HAP-1 (cell line): ENCODE results near the gene SPAG6.

Experiments
- DNase-seq, 2 experiments: peaks; one replicate each; pipeline ENCODE4 v3.0.0-alpha.2; 2016 to 2020; ENCODE audit warnings: low spot score in 2 of 2
- H3K27me3 ChIP-seq: fragments of 250-450 bp; sonication (Bioruptor Pico); 2 replicates; pipeline ENCODE4 v1.5.1; 2020; ENCODE audit warnings: low read depth, mild to moderate bottlenecking, moderate library complexity
- H3K36me3 ChIP-seq: fragments of 250-450 bp; sonication (Bioruptor Pico); replicated peaks from 2 replicates; pipeline ENCODE4 v1.5.1; 2020; ENCODE audit warnings: mild to moderate bottlenecking
- H3K4me1 ChIP-seq: fragments of 250-450 bp; sonication (Bioruptor Pico); 2 replicates; pipeline ENCODE4 v1.5.1; 2020; ENCODE audit warnings: mild to moderate bottlenecking
- H3K4me3 ChIP-seq: fragments of 250-450 bp; sonication (Bioruptor Pico); 2 replicates; pipeline ENCODE4 v1.5.1; 2020; ENCODE audit warnings: mild to moderate bottlenecking, moderate library complexity
- H3K9me3 ChIP-seq: fragments of 250-450 bp; sonication (Bioruptor Pico); 2 replicates; pipeline ENCODE4 v1.5.1; 2020; ENCODE audit warnings: mild to moderate bottlenecking, moderate library complexity
- in situ Hi-C: fragments of 300-500 bp; cut with MboI; formaldehyde crosslinking; loops from 3 replicates; pipeline ENCODE4 v1.14.3; 2020; ENCODE audit warnings: low sequenced_read_pairs, inconsistent platforms, mixed read lengths

The SPAG6 gene

DNA sequence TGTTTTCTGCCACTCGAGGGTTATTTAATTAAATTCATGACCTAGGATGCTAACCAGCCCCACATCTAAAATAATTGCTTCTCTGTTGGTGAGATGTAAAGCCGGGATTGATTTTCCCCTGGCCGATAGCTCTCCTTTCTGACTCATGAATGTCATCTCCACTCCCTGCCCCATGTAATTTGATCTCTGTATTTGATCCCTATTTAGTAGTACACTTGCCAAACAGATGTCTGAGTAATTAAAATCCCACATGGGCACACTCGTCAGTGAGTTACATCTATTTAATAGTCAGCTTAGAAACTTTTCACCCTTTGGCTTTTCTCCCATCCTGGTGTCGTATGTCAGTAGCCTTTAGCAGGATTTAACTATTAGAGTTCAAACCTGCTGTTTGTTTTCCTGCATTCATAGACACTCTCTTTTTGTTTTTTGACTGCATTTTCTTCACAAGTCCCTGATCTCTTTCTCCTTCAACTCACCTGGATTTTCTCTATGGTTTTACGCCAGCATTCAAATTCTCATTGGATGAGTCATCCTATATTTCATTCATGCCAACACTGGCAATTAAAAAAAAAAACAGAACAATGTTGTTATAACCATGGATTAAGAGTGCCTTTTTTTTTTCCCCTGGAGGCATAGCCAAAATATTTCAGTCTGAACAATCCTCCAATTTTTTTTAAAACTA lies 82.7 kb downstream of the SPAG6 start:
- Histone ChIP-seq H3K36me3 (no peaks in the 10 kb centered on the region), H3K27me3 (no peaks in the 10 kb centered on the region), H3K9me3 (no peaks in the 10 kb centered on the region), H3K4me3 (no peak overlapping the region), H3K4me1 (peaks cover 12% of the 10 kb centered on the region)
- in situ Hi-C loops: no loop called here
- DNase-seq: peak; percentile 21 to 68

DNA sequence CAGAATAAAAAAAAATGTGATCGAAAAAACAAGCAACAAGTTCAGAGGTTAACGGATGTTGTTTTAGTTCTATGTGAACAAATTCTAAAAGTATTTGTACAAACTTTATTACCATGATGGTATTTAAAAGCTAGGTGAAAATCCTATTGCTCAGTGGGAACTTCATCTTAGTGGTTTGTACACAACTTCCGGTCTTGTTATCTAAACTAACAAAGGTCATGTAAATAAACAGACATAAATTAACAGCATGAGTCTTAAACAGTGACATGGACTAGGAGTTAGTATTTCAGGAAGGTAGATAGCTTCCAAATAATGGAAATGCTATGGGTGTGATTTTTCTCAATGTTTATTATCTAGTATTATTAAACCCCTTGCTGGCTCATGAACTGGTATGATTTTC lies 83.8 kb downstream of the SPAG6 start:
- Histone ChIP-seq H3K4me3 (no peak overlapping the region), H3K9me3 (no peaks in the 10 kb centered on the region), H3K27me3 (no peaks in the 10 kb centered on the region), H3K4me1 (peaks cover 17% of the 10 kb centered on the region), H3K36me3 (no peaks in the 10 kb centered on the region)
- in situ Hi-C loops: no loop called here
- no peak for DNase-seq

DNA sequence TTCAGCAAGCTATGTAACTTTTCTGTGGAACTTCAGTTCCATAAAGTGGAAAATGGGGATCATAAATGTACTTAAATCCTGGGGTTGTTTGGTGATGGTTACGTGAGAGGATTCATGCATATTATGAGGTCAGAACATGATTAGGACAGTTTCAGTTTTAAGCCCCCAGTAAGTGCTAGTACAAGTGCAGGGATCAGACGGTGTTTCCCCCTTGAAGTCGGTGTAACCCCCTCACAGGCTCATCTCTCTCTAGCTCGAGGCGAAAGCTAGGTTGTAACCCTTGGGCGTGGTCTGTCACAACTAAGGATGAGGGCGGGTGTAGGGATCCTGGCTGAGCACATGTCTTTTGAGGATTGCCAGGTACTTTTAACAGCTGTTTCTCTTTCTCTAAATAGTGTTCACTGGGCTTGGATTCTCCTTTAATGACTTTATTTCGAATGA lies 84.7 kb downstream of the SPAG6 start:
- in situ Hi-C loops: no loop called here
- peaks cover 25% of the 10 kb centered on the region for H3K4me1 ChIP-seq
- no peaks in the 10 kb centered on the region for H3K27me3 ChIP-seq
- no peaks in the 10 kb centered on the region for H3K9me3 ChIP-seq
- no peak for DNase-seq
- H3K4me3 ChIP-seq: no peak overlapping the region
- no peaks in the 10 kb centered on the region for H3K36me3 ChIP-seq

DNA sequence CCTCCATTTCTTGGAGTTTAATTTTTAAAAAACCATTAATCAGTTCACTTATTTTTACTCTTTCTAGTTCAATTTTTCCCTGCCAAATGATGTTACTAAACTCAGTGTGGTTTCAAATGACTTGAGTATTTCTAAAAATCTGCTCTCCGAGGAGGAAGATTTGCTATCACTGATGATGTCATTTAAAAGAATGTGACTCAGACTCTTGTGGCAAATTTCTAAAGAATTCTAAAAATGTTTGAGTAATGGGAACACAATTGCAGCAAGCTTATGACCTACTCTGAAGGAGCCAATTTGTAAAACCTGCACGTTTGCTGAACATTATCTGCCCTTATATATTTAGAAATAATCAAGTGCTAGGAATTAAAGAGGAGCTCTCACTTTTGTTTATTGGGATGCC lies 88.6 kb downstream of the SPAG6 start:
- Histone ChIP-seq H3K4me3 (no peak overlapping the region), H3K9me3 (no peaks in the 10 kb centered on the region), H3K27me3 (no peaks in the 10 kb centered on the region), H3K36me3 (no peaks in the 10 kb centered on the region), H3K4me1 (peaks cover 30% of the 10 kb centered on the region)
- in situ Hi-C loops: no loop called here
- DNase-seq: peak in 1 of 2 experiments; percentile 48

DNA sequence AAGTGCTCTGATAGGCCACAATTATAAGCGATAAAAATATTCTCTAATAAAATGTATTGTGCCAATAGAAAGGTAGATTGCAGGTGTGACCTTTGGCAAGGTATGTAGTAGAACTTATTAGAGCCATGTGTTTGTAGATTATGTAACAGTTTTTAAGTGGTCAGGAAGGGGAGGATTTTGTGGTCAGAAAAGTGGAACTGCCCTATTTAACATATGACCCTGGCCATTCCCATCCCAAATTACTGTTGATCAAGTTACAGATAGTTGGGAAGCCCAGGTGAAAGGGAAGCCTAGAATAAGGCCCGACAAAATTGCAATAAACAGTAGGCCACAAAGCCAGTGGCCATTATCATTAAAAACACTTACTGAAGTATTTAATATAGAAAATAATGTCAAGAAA lies 89.2 kb downstream of the SPAG6 start:
- no peaks in the 10 kb centered on the region for H3K27me3 ChIP-seq
- H3K4me3 ChIP-seq: no peak overlapping the region
- peaks cover 30% of the 10 kb centered on the region for H3K4me1 ChIP-seq
- in situ Hi-C loops: no loop called here
- no peak for DNase-seq
- H3K36me3 ChIP-seq: no peaks in the 10 kb centered on the region
- H3K9me3 ChIP-seq: no peaks in the 10 kb centered on the region

DNA sequence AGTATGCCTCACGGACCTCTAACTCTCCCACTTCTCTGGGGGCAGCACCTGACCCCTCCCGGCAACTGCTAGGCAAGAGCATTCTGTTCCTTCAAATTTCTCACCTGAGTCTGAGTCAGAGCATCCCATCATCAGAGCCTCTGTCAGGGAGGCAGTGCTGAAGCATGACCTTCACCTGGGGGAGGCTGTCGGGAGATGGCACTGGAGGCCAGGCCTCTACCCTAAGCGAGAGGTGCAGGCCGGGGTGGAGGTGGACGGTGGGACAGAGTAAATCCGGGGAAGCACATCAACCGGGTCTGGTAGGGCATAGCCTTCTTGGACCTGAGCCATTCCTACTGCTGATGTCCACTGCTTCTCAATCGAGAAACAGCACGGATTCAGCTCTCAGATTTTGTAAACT lies 90.4 kb downstream of the SPAG6 start:
- Histone ChIP-seq H3K4me3 (no peak overlapping the region), H3K9me3 (no peaks in the 10 kb centered on the region), H3K36me3 (no peaks in the 10 kb centered on the region), H3K4me1 (peaks cover 30% of the 10 kb centered on the region), H3K27me3 (no peaks in the 10 kb centered on the region)
- no peak for DNase-seq
- in situ Hi-C loops: no loop called here

DNA sequence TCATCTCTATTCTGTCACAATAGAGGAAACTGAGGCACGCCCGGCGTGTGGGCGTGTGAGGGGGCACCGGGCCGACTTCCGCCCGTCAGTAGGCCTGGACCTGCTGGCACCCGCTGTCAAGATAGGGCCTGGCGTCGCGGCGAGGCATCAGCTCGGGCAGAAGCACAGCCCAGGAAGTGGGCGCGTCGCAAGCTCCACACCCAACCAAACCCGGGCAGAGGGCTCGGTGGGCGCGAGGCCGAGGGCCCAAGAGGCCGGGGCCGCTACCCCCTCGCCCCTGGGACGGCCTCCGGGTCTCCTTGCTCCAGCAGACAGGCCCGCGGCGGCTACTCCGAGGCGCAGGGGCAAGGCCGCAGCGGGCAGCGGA lies 91.2 kb downstream of the SPAG6 start:
- Histone ChIP-seq H3K27me3 (no peaks in the 10 kb centered on the region), H3K4me3 (no peak overlapping the region), H3K4me1 (peaks cover 30% of the 10 kb centered on the region), H3K36me3 (no peaks in the 10 kb centered on the region), H3K9me3 (no peaks in the 10 kb centered on the region)
- DNase-seq: no peak
- in situ Hi-C loops: no loop called here

DNA sequence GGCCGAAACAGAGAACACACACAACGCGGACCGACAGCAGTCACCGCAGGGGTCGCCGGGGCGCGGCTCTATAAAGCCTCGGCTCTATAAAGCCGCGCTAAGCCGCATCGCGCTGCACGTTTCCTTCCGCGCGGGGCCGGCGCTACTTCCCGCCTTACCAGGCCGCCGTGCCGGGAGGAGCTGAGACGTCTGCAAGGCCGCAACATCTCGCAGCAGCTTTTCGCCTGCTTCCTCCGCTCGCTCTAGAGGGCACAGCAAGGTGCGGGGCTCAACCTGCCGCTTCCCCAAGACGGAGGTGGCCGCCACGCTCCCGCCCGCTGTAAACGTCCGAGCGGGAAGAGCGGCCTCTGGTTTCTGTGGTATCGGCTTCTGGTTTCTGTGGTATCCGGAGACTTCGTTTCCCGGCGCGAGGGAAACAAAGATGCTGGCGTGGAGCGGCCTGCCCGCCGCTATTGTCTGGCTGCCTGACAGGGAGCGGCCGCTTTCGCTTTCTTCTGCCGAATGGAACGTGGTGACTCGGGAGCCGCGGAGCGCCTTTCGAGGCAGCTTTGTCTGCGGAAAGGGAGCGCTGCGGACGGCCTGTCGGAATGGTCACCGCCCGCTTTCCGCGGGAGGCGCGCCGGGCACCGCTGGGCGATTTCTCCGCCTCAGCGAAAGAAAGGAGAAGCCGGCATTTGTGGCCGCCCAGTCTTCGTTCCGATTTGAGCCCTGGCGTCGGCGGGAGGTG lies 91.8 kb downstream of the SPAG6 start:
- Histone ChIP-seq H3K36me3 (no peaks in the 10 kb centered on the region), H3K4me3 (peak overlapping the region; percentile 44), H3K27me3 (no peaks in the 10 kb centered on the region), H3K9me3 (no peaks in the 10 kb centered on the region), H3K4me1 (peaks cover 30% of the 10 kb centered on the region)
- in situ Hi-C loops: no loop called here
- DNase-seq: peak; percentile 50 to 84

DNA sequence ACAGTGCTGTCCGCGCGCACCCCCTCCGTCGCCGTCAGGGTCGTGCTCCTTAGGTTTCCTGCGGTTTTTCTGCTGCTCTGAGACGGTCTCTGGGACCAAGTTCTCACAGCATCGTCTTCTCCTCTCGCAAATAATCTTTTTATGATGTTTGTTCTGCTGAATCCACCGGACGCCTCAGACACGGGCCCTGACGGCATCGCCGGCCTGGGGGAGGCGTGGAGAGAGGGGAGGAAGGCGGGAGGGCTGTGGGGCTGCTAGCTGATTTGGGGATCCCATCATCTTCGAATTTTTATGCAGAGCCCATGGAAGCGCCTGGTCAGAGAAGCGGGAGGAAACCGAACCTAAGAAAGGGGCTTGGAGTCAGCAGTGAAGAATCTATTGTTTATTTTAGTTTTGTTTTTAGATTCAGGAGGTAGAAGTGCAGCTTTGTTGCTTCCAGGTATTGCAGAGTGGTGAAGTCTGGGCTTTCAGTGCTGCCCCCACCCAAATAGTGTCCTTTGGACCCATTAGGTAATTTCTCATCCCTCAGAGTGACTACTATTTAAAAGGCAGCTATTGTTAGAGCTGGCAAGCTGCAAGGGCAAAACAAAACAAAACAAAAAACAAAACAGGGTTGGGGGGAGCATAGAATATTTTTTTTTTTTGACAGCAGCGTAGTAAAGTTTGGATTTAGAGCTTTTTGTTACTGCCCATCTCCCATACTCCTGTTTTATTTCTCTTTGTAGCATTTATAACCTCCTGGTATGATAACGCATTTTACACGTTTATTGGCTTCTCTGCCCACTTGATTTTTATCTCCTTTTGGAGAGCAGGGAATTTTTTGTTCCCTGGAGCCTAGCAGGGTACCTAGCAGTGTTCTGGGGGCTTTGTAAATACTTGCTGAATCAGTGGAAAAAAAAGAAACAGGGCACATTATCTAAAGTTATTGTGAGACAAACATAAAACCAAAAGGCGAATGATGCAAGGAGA lies 92.6 kb downstream of the SPAG6 start:
- Histone ChIP-seq H3K4me3 (peak overlapping the region; percentile 44), H3K9me3 (no peaks in the 10 kb centered on the region), H3K36me3 (no peaks in the 10 kb centered on the region), H3K27me3 (no peaks in the 10 kb centered on the region), H3K4me1 (peaks cover 30% of the 10 kb centered on the region)
- in situ Hi-C loops: no loop called here
- peak in 1 of 2 experiments; percentile 17 for DNase-seq

DNA sequence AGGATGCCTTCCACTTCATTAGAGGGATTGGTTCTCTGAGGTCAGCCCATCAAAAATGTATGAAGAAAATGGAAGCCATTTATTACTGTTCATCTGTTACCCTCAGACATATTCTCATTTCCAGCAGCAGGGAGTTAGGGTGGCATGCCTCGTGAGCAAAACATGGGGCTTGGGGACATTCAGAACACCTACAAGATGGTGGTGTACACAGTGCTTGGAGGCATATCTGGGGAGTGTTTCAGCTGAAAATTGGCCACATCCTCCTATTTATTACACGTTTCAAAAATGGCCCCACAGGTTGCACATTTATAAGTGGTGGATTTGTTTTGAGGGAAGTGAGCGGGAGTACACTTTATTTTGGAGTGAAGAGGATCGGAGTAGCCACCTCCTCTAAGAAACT lies 93.4 kb downstream of the SPAG6 start:
- DNase-seq: no peak
- H3K4me3 ChIP-seq: no peak overlapping the region
- in situ Hi-C loops: no loop called here
- H3K27me3 ChIP-seq: no peaks in the 10 kb centered on the region
- H3K36me3 ChIP-seq: no peaks in the 10 kb centered on the region
- no peaks in the 10 kb centered on the region for H3K9me3 ChIP-seq
- peaks cover 30% of the 10 kb centered on the region for H3K4me1 ChIP-seq

DNA sequence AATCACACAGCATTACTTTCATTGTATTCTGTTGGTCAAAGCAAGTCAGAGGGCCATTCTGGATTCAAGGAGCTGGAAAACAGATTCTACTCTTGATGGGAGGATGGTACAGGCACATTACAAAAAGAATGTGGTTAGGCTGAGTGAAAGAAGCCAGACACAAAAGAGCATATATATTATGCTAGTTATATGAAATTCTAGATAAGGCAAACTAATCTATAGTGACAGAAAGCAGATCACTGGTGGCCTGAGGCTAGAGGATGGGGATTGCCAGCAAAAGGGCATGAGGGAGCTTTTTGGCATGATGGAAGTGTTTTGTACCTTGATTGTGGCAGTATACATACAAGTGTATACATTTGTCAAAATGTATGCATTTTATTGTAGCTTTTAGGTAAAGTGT lies 96.8 kb downstream of the SPAG6 start:
- in situ Hi-C loops: no loop called here
- Histone ChIP-seq H3K27me3 (no peaks in the 10 kb centered on the region), H3K9me3 (no peaks in the 10 kb centered on the region), H3K4me1 (peaks cover 13% of the 10 kb centered on the region; the same call in 1 of the 2 replicates), H3K4me3 (no peak overlapping the region), H3K36me3 (no peaks in the 10 kb centered on the region)
- no peak for DNase-seq

DNA sequence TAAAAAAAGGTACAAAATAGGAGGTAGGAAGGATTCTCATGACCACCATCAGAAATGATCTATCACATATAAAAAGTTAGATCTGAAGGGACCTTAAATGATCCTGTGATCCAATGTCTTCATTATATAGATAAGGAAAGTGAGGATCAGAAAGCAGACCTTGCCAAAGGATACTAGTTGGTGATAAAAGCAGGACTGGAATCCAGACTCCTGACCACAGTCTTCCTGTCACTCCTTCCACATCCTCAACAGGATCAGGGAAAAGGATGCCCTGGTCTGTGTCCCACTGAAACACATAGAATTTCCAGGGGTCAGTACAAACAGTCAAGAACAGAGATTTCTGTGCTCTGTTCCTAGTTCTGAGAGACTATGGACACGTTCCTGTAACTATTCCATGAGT lies 97.2 kb downstream of the SPAG6 start:
- no peak for DNase-seq
- Histone ChIP-seq H3K36me3 (no peaks in the 10 kb centered on the region), H3K4me3 (no peak overlapping the region), H3K27me3 (no peaks in the 10 kb centered on the region), H3K9me3 (no peaks in the 10 kb centered on the region), H3K4me1 (peaks cover 10% of the 10 kb centered on the region; the same call in 1 of the 2 replicates)
- in situ Hi-C loops: no loop called here

DNA sequence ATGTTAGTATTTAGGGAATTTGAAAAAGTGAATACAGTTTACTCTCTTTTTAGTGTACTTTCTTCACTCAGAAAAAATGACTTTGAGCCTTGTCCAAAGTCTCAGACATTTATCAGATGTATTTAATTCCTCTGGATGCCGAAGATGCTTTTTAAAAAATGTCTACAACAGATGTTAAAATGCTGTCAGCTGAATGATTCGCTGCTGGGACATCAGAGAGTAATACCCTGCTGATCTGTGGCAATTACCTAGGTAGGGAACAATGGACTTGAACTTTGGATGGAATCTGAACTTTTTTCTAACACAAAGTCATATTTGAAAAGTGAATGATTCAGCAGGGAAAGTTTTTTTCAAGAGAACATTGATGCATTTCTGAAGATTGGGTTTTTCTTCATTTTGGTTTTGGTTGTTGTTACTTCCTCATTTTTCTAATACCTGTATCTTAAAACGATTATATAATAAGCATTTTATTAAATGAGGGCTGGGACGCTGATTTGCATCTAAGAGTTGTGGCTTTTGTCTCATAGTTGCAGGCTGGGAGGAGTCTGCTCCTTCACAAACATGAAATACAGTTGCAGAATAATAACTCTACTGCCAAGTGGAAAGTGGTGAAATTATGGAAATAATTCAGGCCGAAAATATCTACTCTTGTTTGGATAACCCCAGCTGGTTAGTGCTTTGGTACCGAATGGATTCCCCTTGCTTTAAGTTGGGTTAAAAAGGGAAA lies 98.0 kb downstream of the SPAG6 start:
- in situ Hi-C loops: no loop called here
- H3K4me3 ChIP-seq: no peak overlapping the region
- H3K36me3 ChIP-seq: no peaks in the 10 kb centered on the region

More for the DNA sequence above, 98.0 kb downstream of the SPAG6 start:
- no peaks in the 10 kb centered on the region for H3K27me3 ChIP-seq
- no peak for DNase-seq
- H3K9me3 ChIP-seq: no peaks in the 10 kb centered on the region
- peaks cover 1% of the 10 kb centered on the region; the same call in 1 of the 2 replicates for H3K4me1 ChIP-seq
